ENCODE results near the gene TIMP2. TPM values are rescaled to one million over a fixed set of nuclear protein-coding genes. Genes with fewer than 3 reads are reported as not detected.

TIMP2 gene
- total RNA-seq, 1 donor from 2014 or later, result 132 TPM

DNA sequence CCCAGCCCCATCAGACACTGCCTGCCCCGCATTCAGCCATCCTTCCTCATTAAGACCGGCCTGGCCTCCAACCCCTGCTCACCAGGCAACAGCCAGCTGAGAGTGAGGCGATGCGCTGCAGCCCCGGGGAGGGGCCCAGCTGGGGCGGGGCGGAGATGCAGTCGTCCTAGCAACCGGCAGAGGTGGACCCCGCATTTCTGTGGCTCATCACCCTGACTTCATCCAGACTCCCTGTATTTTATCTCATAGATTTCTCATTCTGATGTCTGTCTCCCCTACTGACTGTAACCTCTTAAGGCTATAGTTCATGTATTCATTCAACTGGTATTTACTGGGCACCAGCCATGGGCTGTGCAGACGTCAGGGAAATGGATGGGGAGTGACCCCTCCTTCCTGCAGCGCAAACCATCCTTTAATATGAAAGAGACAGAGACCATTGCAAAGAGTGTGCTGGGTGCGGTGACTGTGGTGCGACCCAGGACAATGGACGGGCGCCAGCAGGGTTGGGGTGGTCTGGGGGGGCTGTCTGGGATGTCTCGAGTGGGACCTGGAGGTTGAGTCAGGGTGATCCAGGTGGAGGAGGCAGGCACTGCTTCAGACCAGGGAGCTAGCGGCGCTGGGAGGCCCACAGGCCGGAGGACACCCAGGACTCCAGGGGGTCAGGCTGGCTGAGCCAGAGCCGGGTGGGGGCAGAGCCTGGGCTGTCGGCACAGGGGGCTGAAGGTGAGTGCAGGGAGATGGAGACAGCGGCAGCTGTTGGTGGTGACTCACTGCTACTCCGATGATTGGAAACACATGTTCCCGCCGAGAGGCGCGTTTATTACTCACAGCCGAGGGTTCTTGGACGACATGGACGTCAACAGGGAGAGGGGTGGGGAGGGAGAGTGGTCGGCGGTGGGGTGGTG, 10.5 kb upstream of the TIMP2 start:
- ATAC-seq (peak; percentile 47), DNase-seq (peak; percentile 73)
- intact Hi-C loops (cut with micrococcal nuclease), result no loop called here

DNA sequence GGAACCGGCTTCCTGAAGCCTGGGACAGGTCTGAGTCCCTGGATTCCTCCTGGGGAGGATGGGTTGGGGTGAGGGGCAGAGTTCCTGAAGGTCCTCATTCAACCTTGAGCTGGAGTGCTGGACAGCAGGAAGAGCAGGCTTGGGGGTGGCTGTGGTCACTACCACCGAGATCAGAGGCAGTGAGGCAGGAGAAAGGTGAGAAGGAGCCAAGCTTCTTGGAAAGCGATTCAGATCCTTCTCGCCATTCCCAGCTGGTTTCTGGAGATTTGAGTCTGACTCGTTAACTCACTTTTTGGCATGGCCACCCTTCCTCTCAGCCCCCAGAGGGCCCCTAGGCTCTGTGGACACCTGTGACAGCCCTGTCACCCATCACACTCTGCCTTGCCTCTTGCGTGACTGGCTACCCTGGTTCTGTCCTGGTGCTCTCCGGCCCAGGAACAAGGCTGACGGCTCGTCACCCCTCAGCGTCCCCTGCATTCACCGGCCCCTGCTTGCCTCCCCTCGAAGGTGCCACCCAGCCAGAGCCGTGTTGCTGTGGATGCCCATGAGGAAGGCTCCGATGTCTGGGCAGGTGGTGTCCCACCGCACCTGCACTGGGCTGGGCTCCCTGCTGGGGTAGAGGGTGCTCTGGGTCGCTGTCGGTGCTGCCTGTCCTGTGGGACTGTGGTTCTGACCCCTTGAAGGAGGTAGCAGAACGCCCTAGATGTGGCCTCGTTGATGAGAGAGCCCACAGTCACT, 9.7 kb upstream of the TIMP2 start:
- intact Hi-C loops (cut with micrococcal nuclease), result no loop called here
- no peak for ATAC-seq
- no peak for DNase-seq

GRCh38 chr17:78933959-78934568, 8.9 kb upstream of the TIMP2 start:
- intact Hi-C loops (cut with micrococcal nuclease), result no loop called here
- peak; percentile 85 for ATAC-seq

DNA sequence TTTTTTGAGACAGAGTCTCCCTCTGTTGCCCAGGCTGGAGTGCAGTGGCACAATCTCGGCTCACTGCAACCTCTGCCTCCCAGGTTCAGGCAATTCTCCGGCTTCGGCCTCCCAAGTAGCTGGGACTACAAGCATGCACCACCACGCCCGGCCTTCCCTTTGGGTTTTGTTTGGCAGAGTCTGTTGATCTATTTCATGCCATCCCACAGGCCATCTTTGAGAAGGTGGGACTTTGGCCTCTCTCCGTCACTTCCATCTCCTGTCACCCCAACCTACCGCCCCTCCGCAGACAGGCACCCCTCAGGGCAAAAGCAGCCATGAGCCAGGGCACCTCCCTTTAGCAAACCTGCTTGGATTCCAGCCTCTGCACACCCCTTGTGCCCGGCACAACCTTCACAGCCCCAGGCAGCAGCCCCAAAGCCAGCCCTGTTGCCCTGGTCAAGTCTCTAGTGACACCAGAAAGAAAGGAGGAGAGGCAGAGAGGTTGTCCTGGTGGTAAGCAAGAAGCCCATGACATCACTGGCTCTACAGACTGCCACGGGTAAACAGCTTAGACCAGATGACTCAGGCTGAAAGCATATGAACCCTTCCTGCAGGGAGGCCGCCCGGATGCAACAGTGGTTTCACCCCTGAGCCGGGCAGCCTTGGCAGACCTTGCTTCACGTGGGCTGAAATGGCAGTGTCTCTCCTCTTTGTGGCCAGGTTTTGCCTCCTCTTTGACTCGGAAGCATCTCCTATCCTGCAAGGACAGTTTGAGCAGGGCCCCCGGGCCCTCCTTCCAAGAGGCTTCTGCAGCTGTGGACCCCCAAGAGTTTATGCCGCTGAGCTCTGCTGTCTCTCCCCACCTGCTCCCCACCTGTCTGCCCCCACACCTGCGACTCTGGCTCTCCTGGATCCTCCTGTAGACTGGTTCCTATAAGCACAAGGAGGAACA, 8.1 kb upstream of the TIMP2 start:
- DNase-seq (peak; percentile 61), ATAC-seq (peak; percentile 38)
- intact Hi-C loops (cut with micrococcal nuclease), result no loop called here

More at GRCh38 chr17:78933959-78934568, 8.9 kb upstream of the TIMP2 start:
- peak; percentile 95 for DNase-seq

GRCh38 chr17:78929908-78930775, 5.0 kb upstream of the TIMP2 start:
- intact Hi-C loops (cut with micrococcal nuclease), result loop anchor here (10.0 kb wide), 1 partner anchor 45 kb away; the partner anchor contains the start of gene LGALS3BP
- ATAC-seq (no peak), DNase-seq (peak; percentile 61)

GRCh38 chr17:78925662-78926555, 722 bp upstream of the TIMP2 start:
- ATAC-seq (peak; percentile 74), DNase-seq (peak; percentile 84)
- intact Hi-C loops (cut with micrococcal nuclease), result loop anchor here (10.0 kb wide), 1 partner anchor 49 kb away; the partner anchor contains the start of gene LGALS3BP

GRCh38 chr17:78924481-78925151, 571 bp downstream of the TIMP2 start:
- ATAC-seq (no peak), DNase-seq (peak; percentile 61)
- intact Hi-C loops (cut with micrococcal nuclease), result loop anchor here (10.0 kb wide), 1 partner anchor 50 kb away; the partner anchor contains the start of gene LGALS3BP

- ATAC-seq (peak; percentile 16), DNase-seq (peak; percentile 67)
- intact Hi-C loops (cut with micrococcal nuclease), result loop anchor here (10.0 kb wide), 1 partner anchor 51 kb away; the partner anchor contains the start of gene LGALS3BP
Measured at GRCh38 chr17:78923660-78924453, 1.3 kb downstream of the TIMP2 start.

GRCh38 chr17:78922816-78923498, 2.2 kb downstream of the TIMP2 start:
- intact Hi-C loops (cut with micrococcal nuclease), result loop anchor here (10.0 kb wide), 1 partner anchor 52 kb away; the partner anchor contains the start of gene LGALS3BP
- DNase-seq (no peak), ATAC-seq (no peak)

GRCh38 chr17:78921437-78921971, 3.7 kb downstream of the TIMP2 start:
- ATAC-seq (peak; percentile 63), DNase-seq (peak; percentile 75)
- intact Hi-C loops (cut with micrococcal nuclease), result loop anchor here (10.0 kb wide), 1 partner anchor 53 kb away; the partner anchor contains the start of gene LGALS3BP

GRCh38 chr17:78920528-78920927, 4.7 kb downstream of the TIMP2 start:
- ATAC-seq, result no peak
- intact Hi-C loops (cut with micrococcal nuclease), result loop anchor here (10.0 kb wide), 1 partner anchor 54 kb away; the partner anchor contains the start of gene LGALS3BP
- DNase-seq, result no peak

DNA sequence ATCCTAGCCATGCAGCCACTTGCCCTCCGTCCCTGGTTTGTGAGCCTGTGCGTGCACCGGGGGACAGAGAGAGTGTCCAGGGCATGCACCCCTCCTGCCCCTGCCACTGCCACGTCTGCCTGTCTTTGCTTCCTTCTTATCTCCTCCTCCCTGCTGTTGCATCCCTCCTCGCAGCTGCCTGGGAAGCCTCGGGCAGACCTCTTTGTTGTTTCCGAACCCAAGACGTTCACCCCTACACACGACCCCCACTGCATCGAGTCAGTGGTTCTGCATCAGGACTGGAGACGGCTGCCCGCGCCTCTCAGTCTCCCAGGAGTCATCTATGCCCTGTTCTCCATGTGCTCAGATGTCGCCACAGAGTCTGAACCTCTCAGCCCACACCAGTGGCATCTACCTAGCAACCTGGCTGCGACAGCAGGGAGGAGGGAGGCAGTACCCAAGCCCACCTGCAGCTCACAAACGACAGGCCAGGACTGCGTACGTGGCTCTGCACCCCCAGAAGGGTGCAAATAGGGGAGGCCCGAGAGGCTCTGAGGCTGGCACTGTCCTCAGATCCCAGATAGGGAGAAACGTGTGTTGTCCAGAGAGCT, 5.2 kb downstream of the TIMP2 start:
- no peak for DNase-seq
- no peak for ATAC-seq
- intact Hi-C loops (cut with micrococcal nuclease), result loop anchor here (10.0 kb wide), 1 partner anchor 55 kb away; the partner anchor contains the start of gene LGALS3BP

- DNase-seq, result no peak
- intact Hi-C loops (cut with micrococcal nuclease), result no loop called here
- no peak for ATAC-seq
Measured at GRCh38 chr17:78918979-78919378, 6.2 kb downstream of the TIMP2 start.
